HG03025 (cell line): Measurements from ENCODE around the gene ZNF268.
"Not testable (repeated sequence)": the region's sequence is repeated elsewhere in the genome, so short reads cannot be mapped to it uniquely, and the experiment has no call there.

Experiments used
- ATAC-seq: cut with Tn5 transposase; IDR thresholded peaks from one replicate; pipeline ENCODE4 v1.9.1; 2021; ENCODE audit warnings: mild to moderate bottlenecking, moderate library complexity; ENCODE audit not compliant: unreplicated experiment, low FRiP score

The ZNF268 gene

DNA sequence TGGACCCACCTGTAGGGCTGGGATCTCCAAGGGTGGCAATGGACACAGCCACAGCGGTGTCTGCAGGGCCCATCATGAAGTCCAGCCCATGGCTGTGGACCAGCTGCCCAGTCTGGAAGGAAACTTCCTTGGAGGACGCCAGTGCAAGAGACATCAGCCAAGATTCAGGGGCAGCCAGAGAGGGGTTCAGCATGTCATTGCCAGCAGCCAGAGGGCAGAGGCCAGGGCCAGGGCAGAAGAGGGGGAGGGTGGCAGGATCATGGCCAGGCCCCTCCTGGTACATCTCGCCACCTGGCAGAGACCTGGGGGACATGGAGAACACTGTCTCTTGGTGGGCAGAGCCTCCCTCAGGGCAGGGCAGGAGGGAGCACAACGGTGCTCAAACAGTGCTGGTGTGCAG lies 44.2 kb downstream of the ZNF268 start:
- ATAC-seq, result no peak

DNA sequence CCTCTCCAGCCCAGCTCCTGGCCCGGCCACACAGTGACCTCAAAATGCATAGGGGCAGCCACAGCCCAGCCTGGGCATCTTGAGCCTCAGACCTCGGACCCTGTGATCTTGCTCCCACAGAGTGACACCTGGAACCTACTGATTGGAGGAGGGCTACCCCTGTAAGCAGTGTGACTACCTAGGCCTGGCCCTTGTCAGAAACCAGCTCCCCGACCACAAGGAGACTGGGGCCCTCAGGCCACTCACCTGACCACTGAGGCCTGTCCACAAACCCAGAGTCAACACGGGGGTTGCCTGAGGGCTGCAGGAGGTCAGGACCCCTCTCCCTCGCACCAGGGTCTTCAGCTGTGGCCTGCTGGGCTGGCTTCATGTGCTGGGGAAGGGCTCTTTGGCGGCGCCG lies 45.4 kb downstream of the ZNF268 start:
- no peak for ATAC-seq

DNA sequence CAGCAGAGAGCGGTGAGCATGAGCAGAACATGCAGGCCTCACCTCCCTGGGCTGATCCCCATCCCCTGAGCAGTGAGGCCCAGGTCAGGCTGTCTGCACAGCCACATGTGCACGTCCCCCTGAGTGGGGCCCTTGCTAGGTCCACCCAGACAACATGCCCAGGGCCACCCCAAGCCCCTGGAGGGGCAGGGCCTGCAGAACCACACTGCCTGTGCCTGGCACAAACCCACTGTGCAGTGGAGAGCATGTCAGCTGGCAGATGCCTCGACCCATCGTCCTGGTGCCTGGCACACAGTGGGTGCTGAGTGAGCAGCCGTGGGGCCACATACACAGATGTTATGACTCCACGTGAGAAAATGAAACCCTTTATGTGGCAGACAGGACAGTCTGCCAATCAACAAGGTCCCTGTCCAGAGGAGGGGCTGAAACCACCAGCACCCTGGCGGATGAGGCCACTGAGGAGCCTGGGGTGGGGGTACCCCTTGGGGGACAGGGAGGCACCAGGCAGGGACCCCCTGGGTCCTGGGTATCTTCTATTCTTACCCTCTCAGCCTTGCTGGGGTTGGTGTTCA lies 46.1 kb downstream of the ZNF268 start:
- ATAC-seq, result no peak

DNA sequence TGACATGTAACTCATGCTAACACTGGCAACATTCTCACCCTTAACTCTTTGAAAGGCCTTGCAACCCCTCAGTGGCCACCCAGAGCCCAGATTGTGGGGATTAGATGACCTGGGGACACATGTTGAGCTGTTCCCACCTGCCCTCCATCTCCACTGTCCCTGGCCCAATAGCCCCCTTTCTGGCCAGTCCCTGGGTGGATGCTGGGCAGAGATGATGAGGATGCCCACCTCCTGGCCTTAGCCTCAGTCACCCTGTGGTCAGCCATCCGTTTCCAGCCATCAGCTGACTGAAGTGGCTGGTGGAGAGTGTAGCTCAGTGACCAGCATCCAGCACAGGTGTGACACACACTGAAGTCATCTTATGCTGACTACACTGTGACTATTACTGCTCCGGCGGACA lies 49.7 kb downstream of the ZNF268 start:
- no peak for ATAC-seq

DNA sequence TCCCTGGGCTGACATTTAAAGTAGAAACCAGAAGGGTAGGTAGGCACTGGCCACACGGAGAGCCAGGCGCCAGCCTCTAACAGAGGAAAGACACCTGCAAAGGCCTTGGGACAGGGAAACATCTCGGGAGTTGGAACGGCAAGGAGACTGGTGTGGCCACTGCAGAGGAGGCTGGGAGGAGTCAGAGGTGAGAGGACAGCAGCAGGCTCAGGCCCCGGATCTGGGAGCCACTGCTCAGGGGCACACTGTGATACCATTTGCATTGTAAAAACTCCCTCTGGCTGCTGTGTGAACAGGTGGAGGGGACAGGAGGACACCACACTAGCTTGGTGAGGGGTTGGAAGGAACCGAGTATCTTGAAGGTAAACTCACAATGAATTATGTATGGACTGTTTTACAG lies 51.7 kb downstream of the ZNF268 start:
- no peak for ATAC-seq

DNA sequence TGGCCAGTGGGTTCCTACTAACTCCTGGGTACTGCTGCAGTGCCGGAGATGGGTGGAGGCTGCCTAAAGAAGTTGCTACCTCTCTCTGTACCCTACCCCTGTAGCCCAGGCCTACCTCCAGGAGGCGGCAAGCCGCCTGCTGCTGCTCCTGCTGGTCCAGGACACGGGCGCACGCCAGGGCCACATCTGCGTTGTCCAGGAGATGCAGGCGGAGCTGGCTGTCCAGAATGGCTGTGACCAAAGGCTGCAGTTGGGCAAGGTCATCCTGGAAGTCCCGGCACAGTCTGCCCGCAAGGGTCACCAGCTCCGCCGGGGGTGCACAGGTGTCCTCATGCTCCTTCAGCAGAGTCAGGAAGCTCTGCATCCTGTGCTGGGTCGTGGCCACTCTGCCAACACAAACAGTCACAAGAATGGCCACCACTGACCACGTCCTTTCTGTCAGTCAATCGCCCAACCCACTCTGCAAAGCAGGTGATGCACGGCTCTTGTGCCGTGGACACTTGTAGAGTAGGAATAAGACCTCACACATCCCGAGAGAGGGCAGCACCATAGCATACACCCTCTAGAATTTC lies 52.8 kb downstream of the ZNF268 start:
- ATAC-seq, result no peak

DNA sequence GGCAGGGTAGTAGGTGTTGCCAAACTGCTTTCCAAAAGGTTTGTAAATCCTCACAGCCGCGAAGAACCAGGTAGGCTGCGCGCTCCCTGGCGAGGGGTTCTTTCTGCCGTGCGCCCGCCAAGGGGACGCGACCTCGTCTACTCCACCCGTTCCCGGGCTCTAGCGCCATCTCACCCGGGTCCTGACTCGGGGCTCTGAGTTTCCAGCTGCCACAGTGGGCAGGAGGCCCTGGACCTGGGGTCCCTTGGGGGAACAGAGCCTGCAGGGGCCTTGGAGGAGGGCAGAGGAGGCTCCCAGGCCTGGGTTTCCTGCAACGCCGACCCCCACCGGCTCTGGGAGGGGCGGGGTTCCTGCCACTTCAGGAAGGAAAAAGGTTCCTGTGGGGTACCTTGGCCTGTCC lies 53.7 kb downstream of the ZNF268 start:
- ATAC-seq, result no peak

DNA sequence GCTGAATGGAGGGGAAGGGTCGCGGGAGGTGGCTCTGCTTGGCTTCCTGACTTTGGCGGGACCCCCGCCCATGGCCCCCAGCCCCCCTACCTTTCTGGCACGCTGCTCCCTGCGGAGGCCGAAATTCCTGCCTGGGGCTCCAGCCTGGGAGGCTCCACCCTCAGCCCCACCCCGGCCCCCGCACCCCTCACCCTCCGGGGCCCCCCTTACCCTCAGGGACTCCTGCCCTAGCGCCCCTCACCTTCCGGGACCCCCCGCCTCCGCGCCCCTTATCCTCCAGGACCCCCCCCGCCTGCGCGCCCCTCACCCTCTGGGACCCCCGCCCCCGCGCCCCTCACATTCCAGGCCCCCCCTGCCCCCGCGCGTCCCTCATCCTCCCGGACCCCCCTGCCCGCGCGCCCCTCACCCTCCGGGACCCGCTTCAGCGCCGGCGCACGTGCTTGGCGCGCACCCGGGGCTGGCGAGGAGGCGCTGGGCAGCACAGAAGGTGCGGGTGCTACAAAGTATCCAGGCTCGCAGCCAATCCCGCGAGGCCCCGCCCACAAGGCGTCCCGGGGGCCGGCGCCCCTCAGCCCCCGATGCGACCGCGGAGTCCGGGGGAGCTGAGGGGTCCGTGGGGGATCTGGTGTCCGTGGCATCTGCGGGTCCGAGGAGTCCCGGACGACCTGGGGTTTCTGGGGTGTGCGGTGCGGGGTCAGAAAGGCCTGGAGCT lies 54.3 kb downstream of the ZNF268 start, which contains the start of gene ANHX:
Gene ANHX, minus strand, starts transcription at position 477 of the 712 bp plus-strand sequence. CDS start 1,521 bp downstream, outside the sequence.
- no peak for ATAC-seq

DNA sequence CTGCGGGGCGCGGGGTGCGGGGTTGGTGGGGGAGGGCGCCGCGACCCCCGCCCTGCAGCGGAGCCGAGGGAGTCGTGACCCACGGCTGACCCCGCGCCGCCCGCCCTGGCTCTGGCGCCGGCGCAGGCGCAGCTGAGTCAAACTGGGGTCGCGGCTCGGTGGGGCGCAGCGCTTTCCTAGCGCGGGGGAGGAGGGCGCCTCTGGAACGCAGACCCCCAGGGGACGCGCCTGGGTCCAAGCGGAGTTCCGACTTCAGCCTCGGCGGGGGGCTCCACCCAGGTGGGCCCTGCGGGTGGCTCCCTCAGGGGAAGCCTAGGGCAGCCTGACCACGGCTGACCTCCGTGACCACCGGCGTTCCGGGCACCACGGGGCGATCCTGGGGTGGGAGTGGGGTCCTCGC lies 54.8 kb downstream of the ZNF268 start:
- no peak for ATAC-seq

DNA sequence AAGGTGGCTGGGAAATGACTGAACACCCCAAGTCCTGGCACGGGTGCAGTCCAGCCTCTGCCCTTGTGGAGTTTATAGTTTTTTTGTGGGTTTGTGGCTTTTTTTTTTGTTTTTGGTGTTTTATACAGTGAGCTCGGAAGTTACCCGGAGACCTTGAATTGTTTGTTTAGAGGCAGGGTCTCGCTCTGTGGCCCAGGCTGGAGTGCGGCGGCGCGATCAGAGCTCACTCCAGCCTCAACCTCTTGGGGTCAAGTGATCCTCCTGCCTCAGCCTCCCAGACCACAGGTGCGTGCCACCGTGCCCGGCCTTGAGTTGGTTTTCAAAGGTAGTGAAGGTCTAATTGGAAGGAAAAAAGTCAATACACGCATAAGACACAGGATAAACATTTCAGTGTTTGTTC lies 55.3 kb downstream of the ZNF268 start:
- no peak for ATAC-seq

DNA sequence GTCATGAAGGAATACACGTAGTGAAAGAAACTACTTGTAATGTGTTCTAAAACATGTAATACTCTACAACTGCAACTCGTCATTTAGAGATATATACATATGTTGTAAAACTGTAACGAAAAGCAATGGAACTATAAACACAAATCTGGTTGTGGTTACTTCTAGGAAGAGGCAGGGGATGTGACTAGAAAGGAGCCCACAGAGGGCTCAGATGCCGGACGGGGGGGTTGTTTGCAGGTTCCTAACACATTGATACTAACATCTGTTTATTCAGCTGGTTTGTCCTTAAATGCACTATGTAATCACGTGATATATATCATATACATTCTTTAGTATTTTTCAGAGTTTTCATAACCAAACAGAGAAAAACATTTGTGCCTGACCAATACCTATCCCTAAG lies 70.4 kb downstream of the ZNF268 start:
- ATAC-seq, result no peak

DNA sequence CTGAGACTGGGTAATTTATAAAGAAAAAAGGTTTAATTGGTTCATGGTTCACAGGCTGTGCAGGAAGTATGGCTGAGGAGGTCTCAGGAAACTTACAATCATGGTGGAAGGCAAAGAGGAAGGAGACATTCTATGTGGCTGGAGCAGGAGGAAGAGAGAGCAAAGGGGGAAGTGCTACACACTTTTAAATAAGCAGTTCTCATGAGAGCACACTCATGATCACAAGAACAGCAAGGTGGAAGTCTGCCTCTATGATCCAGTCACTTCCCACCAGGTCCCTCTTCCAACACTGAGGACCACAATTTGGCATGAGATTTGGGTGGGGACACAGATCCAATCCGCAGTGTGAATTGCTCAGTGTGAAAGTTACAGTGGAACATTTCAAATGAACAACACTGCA lies 74.5 kb downstream of the ZNF268 start:
- not testable (repeated sequence) for ATAC-seq

DNA sequence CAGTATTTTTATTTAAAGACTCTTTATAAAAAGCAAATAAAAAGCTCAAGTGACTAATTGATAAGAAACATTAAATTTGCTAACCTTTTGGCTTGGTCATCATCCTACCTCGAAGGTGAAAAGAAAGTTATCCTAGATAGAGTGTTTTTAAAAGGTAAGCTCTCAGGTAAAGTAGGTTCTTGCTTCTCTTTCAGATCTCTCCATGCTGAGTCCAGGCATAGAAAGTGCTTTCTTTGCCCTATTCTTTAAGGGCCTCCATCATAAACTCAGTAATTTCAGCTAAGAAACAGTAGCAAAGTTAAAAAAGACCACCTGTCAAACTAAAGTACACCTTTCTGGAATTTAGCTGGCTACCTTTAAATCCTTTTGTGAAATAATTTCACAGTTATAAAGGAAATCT lies 75.0 kb downstream of the ZNF268 start:
- no peak for ATAC-seq

DNA sequence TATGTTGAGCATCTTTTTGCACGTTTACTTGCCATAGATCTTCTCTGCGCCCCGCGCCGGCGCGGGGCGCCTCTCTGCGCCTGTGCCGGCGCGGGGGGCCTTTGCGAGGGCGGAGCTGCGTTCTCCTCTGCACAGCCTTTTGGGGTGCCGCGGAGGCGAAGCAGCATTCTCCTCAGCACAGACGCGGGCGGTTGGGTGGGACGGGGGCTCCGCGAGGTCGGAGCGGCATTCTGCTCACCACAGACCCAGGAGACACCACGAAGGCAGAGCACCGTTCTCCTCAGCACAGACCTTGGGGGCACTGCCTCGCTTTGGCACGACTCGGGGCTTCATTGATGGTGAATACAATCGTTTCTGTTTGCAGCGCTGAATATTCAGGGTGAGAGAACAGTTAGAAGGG lies 82.9 kb downstream of the ZNF268 start:
- no peak for ATAC-seq
